OCI-LY7 (cell line): ENCODE measurements around the gene LRRC4C. TPM values are rescaled to one million over a fixed set of nuclear protein-coding genes. Genes with fewer than 3 reads are reported as not detected.

Experiments used
- BruUV-seq: library from RNA; stranded (reverse); fragments of 400-500 nt; replicated peaks from 2 replicates; lab custom pipeline; 2021; lab: Mats Ljungman, UMichigan
- CTCF ChIA-PET: fragments of 300-600 bp; sonication (Branson Sonifier 250); formaldehyde crosslinking; loops from one replicate; lab custom pipeline; 2022; ENCODE audit warnings: antibody characterized with exemption; ENCODE audit not compliant: unreplicated experiment; lab: Charles Lee
- POLR2A ChIA-PET: fragments of 300-600 bp; sonication (Branson Sonifier 250); formaldehyde crosslinking; loops from one replicate; lab custom pipeline; 2022; ENCODE audit warnings: antibody characterized with exemption; lab: Charles Lee
- DNase-seq: peaks from one replicate; pipeline ENCODE4 v3.0.0-alpha.2; 2015; ENCODE audit warnings: low spot score
- H2AFZ ChIP-seq: fragments of 200-600 bp; sonication (generic), shearing (Covaris generic); 2 replicates; pipeline ENCODE4 v1.6.1; 2014; ENCODE audit warnings: mild to moderate bottlenecking, antibody characterized with exemption, low read length, moderate library complexity
- H3K27ac ChIP-seq: fragments of 200-600 bp; sonication (generic); 2 replicates; pipeline ENCODE4 v1.5.1; 2014; ENCODE audit warnings: mixed run types, low read depth, mild to moderate bottlenecking, moderate library complexity, low read length, inconsistent platforms; ENCODE audit not compliant: poor library complexity, severe bottlenecking
- H3K36me3 ChIP-seq: fragments of 200-600 bp; sonication (generic); 2 replicates; pipeline ENCODE4 v1.6.1; 2014; ENCODE audit warnings: mild to moderate bottlenecking, antibody characterized with exemption, low read length, moderate library complexity, mixed read lengths; ENCODE audit not compliant: insufficient read depth
- H3K4me1 ChIP-seq: fragments of 200-600 bp; sonication (generic); 2 replicates; pipeline ENCODE4 v1.5.1; 2014; ENCODE audit warnings: mild to moderate bottlenecking, low read length; ENCODE audit not compliant: insufficient read depth, poor library complexity, severe bottlenecking
- H3K4me2 ChIP-seq: fragments of 200-600 bp; sonication (generic); 2 replicates; pipeline ENCODE4 v1.6.1; 2014; ENCODE audit warnings: mild to moderate bottlenecking, low read length
- H3K4me3 ChIP-seq: fragments of 200-600 bp; sonication (generic); 2 replicates; pipeline ENCODE4 v1.5.1; 2014; ENCODE audit warnings: mild to moderate bottlenecking, low read depth, low read length; ENCODE audit not compliant: poor library complexity, severe bottlenecking
- H3K79me2 ChIP-seq: fragments of 200-600 bp; sonication (generic); 2 replicates; pipeline ENCODE4 v1.6.1; 2016; ENCODE audit warnings: low read depth, mild to moderate bottlenecking, low read length, moderate library complexity, mixed read lengths; ENCODE audit not compliant: insufficient read depth
- H3K9me2 ChIP-seq: fragments of 200-600 bp; sonication (generic); 2 replicates; pipeline ENCODE4 v1.6.1; 2016; ENCODE audit warnings: mild to moderate bottlenecking, low read length, mixed read lengths; ENCODE audit not compliant: insufficient read depth
- H3K9me3 ChIP-seq: fragments of 200-600 bp; sonication (generic); 2 replicates; pipeline ENCODE4 v1.6.1; 2014; ENCODE audit warnings: mild to moderate bottlenecking, mixed run types, low read length, mixed read lengths
- H4K20me1 ChIP-seq: fragments of 200-600 bp; sonication (generic); 2 replicates; pipeline ENCODE4 v1.6.1; 2014; ENCODE audit warnings: mild to moderate bottlenecking, antibody characterized with exemption, low read length, moderate library complexity, mixed read lengths; ENCODE audit not compliant: insufficient read depth
- CTCF ChIP-seq: fragments of 200-600 bp; sonication (generic); conservative IDR thresholded peaks from 2 replicates; pipeline ENCODE4 v1.5.1; 2014; ENCODE audit warnings: mild to moderate bottlenecking, antibody characterized with exemption, low read length, moderate library complexity, mixed read lengths
- EZH2phosphoT487 ChIP-seq: fragments of 200-600 bp; sonication (generic); IDR thresholded peaks from 2 replicates; pipeline ENCODE4 v1.6.1; 2018; ENCODE audit warnings: low read depth, borderline replicate concordance, mild to moderate bottlenecking, mixed run types, antibody characterized with exemption, low read length, moderate library complexity, mixed read lengths
- intact Hi-C: fragments of 100-400 bp; cut with micrococcal nuclease; formaldehyde crosslinking; loops from one replicate; pipeline ENCODE4 v1.10.0; 2022; ENCODE audit not compliant: unreplicated experiment
- total RNA-seq, 2 experiments: library from RNA; depleted of rRNA in 1 of 2; stranded (reverse); fragments of >200 nt in 1 of 2; shearing (Covaris generic) in 1 of 2; gene quantifications; 2 replicates each; pipeline ENCODE4 v1.2.3, GENCODE V29; 2014 to 2022

The LRRC4C gene
- total RNA-seq, 2 experiments from 2014 or later = not detected

DNA sequence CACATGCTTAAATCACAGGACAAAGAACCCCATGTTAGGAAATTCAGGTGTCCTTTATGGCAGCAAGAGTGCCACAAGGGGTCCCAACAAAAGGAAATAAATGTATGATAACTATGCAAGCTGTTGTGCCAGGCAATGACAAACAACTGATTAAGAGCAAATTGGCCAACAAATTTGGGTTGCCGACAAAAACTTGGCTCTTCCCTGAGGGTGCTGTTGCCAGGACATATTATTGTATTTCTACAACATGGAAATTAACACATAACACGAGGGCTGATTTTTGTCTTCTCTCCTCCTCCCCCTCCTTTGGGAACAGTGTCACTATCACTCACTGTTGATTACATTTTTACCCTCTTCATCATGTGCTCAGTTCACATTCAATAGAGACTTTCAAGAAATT lies 56.0 kb downstream of the LRRC4C start:
- DNase-seq = no peak
- Histone ChIP-seq H3K9me2 (no peaks in the 10 kb centered on the region), H3K79me2 (no peaks in the 10 kb centered on the region), H3K27ac (no peak overlapping the region), H4K20me1 (no peaks in the 10 kb centered on the region), H2AFZ (no peak overlapping the region), H3K36me3 (no peaks in the 10 kb centered on the region), H3K4me3 (no peak overlapping the region), H3K4me2 (no peak overlapping the region), H3K9me3 (no peaks in the 10 kb centered on the region), H3K4me1 (no peaks in the 10 kb centered on the region)
- ChIA-PET CTCF (no interaction called here), POLR2A (no interaction called here)
- intact Hi-C loops = no loop called here
- no TSS peak for BruUV-seq
- TF ChIP-seq CTCF (no peak), EZH2phosphoT487 (no peak)

DNA sequence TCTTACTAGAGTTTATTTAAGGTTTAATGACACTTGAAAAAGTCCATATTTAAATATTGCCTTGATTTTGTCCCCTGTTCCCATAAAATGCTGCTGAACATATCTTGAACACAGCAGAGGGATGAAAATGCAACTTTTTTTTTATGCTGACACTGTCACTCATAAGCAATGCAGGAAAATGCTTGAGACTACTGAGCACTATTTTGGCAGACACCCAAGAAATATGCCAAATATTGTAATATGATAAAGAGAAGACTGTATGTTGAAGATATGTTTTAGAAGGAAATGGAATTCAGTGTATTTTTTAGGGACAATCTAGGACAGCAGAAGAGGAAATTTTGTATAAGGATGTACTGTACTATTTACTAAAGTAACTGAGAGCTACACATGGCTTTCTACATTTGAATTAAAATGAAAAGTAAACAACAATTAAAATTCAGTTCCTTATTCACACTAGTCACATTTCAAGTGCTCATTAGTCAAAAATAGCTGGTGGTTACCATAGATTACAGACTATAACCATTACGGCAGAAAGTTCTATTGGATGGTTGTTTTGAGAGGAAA lies 58.6 kb downstream of the LRRC4C start:
- H3K36me3 ChIP-seq = no peaks in the 10 kb centered on the region
- no TSS peak for BruUV-seq
- TF ChIP-seq CTCF (no peak), EZH2phosphoT487 (no peak)
- H4K20me1 ChIP-seq = no peaks in the 10 kb centered on the region
- no peak overlapping the region for H2AFZ ChIP-seq
- POLR2A ChIA-PET = no interaction called here
- no peaks in the 10 kb centered on the region for H3K79me2 ChIP-seq
- DNase-seq = no peak
- no peaks in the 10 kb centered on the region for H3K9me3 ChIP-seq
- no peak overlapping the region for H3K27ac ChIP-seq
- CTCF ChIA-PET = no interaction called here
- H3K9me2 ChIP-seq = no peaks in the 10 kb centered on the region
- no peak overlapping the region for H3K4me2 ChIP-seq
- no peaks in the 10 kb centered on the region for H3K4me1 ChIP-seq
- intact Hi-C loops = no loop called here
- H3K4me3 ChIP-seq = no peak overlapping the region

DNA sequence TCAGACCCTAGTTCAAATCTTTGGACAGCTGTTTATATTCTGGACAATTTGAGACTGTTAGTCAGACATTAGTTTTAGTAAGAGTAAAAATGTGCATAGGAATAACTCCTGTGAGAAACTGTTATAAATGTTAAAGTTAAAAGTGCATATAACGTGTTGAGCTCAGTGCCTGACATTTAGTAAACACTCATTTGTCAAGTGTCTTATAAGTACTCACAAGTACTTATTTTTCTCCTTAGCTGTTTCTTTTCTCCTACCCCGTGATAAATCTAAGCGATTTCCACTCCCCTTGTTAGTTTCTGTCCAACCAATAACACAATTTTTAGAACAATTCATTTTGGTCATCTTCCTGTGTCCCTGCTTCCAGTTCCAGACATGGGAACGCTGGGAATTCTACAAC lies 59.3 kb downstream of the LRRC4C start:
- no peaks in the 10 kb centered on the region for H3K79me2 ChIP-seq
- no peaks in the 10 kb centered on the region for H3K36me3 ChIP-seq
- no peaks in the 10 kb centered on the region for H3K9me3 ChIP-seq
- H3K4me3 ChIP-seq = no peak overlapping the region
- no peak overlapping the region for H2AFZ ChIP-seq
- CTCF ChIA-PET = no interaction called here
- H3K27ac ChIP-seq = no peak overlapping the region
- H3K4me2 ChIP-seq = no peak overlapping the region
- intact Hi-C loops = no loop called here
- POLR2A ChIA-PET = no interaction called here
- no peaks in the 10 kb centered on the region for H3K4me1 ChIP-seq
- H3K9me2 ChIP-seq = no peaks in the 10 kb centered on the region
- no peak for DNase-seq
- BruUV-seq = no TSS peak
- no peaks in the 10 kb centered on the region for H4K20me1 ChIP-seq
- no peak for TF ChIP-seq EZH2phosphoT487
